ENCODE data around the gene CREB1.

CREB1 gene

GRCh38 chr2:207571370-207571769 is 41.6 kb downstream of the CREB1 start:
- TF ChIP-seq, protein P1, sequence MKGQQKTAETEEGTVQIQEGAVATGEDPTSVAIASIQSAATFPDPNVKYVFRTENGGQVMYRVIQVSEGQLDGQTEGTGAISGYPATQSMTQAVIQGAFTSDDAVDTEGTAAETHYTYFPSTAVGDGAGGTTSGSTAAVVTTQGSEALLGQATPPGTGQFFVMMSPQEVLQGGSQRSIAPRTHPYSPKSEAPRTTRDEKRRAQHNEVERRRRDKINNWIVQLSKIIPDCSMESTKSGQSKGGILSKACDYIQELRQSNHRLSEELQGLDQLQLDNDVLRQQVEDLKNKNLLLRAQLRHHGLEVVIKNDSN (IDR thresholded peaks at IDR 0.05) = no peak
- TF ChIP-seq TCF12 (IDR thresholded peaks at IDR 0.05; ENCODE audit: low read depth) = no peak
- no peak for TF ChIP-seq TEAD4 (IDR thresholded peaks at IDR 0.05)

DNA sequence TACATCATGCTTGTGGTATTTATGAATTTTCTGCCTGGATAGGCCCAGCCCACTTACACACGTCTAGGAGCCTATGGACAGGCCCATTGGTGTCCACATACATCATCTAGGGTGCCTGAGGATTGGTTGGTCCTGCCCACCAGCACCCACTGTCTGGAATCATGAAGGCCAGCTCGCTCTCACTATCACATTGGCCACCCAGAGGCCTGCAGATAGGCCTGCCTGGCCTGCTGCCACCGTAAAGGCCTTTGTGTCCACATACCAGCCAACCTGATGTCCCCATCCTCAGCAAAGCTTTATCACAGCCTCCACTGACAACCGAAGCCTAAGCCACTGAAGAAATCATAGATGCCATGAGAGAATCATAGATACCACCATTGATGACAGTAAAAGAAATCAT is 55.2 kb downstream of the CREB1 start:
- TF ChIP-seq EGR1 (IDR thresholded peaks at IDR 0.05) = no peak
- TF ChIP-seq MAX (IDR thresholded peaks at IDR 0.05) = no peak
- no peak for TF ChIP-seq YY1 (IDR thresholded peaks at IDR 0.05; ENCODE audit: low read depth)
- TF ChIP-seq TAF1 (IDR thresholded peaks at IDR 0.05; ENCODE audit: low read depth) = no peak
- no peak for TF ChIP-seq EP300 (IDR thresholded peaks at IDR 0.05; ENCODE audit: borderline replicate concordance)
- TF ChIP-seq ZBTB7A (IDR thresholded peaks at IDR 0.05; ENCODE audit: low read depth) = no peak
- TF ChIP-seq, protein P2, sequence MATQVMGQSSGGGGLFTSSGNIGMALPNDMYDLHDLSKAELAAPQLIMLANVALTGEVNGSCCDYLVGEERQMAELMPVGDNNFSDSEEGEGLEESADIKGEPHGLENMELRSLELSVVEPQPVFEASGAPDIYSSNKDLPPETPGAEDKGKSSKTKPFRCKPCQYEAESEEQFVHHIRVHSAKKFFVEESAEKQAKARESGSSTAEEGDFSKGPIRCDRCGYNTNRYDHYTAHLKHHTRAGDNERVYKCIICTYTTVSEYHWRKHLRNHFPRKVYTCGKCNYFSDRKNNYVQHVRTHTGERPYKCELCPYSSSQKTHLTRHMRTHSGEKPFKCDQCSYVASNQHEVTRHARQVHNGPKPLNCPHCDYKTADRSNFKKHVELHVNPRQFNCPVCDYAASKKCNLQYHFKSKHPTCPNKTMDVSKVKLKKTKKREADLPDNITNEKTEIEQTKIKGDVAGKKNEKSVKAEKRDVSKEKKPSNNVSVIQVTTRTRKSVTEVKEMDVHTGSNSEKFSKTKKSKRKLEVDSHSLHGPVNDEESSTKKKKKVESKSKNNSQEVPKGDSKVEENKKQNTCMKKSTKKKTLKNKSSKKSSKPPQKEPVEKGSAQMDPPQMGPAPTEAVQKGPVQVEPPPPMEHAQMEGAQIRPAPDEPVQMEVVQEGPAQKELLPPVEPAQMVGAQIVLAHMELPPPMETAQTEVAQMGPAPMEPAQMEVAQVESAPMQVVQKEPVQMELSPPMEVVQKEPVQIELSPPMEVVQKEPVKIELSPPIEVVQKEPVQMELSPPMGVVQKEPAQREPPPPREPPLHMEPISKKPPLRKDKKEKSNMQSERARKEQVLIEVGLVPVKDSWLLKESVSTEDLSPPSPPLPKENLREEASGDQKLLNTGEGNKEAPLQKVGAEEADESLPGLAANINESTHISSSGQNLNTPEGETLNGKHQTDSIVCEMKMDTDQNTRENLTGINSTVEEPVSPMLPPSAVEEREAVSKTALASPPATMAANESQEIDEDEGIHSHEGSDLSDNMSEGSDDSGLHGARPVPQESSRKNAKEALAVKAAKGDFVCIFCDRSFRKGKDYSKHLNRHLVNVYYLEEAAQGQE (IDR thresholded peaks at IDR 0.05; ENCODE audit: low read depth) = no peak
- TF ChIP-seq, protein P1 (IDR thresholded peaks at IDR 0.05) = no peak
- TF ChIP-seq TEAD4 (IDR thresholded peaks at IDR 0.05) = no peak
- TF ChIP-seq FOXM1 (IDR thresholded peaks at IDR 0.05; ENCODE audit: borderline replicate concordance, low read depth) = no peak
- no peak for TF ChIP-seq RAD21 (IDR thresholded peaks at IDR 0.05; ENCODE audit: low read depth)
- no peak for TF ChIP-seq CREB1 (IDR thresholded peaks at IDR 0.05; ENCODE audit: low read depth)
- TF ChIP-seq CEBPB (IDR thresholded peaks at IDR 0.05) = no peak
- TF ChIP-seq NFIC (IDR thresholded peaks at IDR 0.05) = no peak
- TF ChIP-seq TCF12 (IDR thresholded peaks at IDR 0.05; ENCODE audit: low read depth) = no peak

DNA sequence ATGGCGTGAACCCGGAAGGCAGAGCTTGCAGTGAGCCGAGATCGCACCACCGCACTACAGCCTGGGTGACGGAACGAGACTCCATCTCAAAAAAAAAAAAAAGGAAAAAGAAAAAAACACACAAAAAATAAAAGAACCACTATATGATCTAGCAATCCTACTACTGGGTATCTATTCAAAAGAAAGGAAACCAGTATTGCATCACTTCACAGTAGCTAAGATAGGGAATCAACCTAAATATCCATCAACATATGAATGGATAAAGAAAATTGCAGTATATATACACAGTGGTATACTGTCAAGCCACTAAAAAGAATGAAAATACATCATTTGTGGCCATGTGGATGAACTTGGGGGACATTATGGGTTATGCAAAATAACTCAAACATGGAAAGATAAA is 57.5 kb downstream of the CREB1 start:
- TF ChIP-seq YY1 (IDR thresholded peaks at IDR 0.05; ENCODE audit: low read depth) (no peak), MAX (IDR thresholded peaks at IDR 0.05) (no peak), EGR1 (IDR thresholded peaks at IDR 0.05) (no peak), TCF12 (IDR thresholded peaks at IDR 0.05; ENCODE audit: low read depth) (no peak), NFIC (IDR thresholded peaks at IDR 0.05) (no peak), EP300 (IDR thresholded peaks at IDR 0.05; ENCODE audit: borderline replicate concordance) (no peak), CREB1 (IDR thresholded peaks at IDR 0.05; ENCODE audit: low read depth) (no peak), ZBTB7A (IDR thresholded peaks at IDR 0.05; ENCODE audit: low read depth) (no peak), CEBPB (IDR thresholded peaks at IDR 0.05) (no peak), TEAD4 (IDR thresholded peaks at IDR 0.05) (no peak), RAD21 (IDR thresholded peaks at IDR 0.05; ENCODE audit: low read depth) (no peak), TAF1 (IDR thresholded peaks at IDR 0.05; ENCODE audit: low read depth) (no peak), FOXM1 (IDR thresholded peaks at IDR 0.05; ENCODE audit: borderline replicate concordance, low read depth) (no peak)
- TF ChIP-seq, protein P2 (IDR thresholded peaks at IDR 0.05; ENCODE audit: low read depth) = no peak
- TF ChIP-seq, protein P1 (IDR thresholded peaks at IDR 0.05) = no peak

DNA sequence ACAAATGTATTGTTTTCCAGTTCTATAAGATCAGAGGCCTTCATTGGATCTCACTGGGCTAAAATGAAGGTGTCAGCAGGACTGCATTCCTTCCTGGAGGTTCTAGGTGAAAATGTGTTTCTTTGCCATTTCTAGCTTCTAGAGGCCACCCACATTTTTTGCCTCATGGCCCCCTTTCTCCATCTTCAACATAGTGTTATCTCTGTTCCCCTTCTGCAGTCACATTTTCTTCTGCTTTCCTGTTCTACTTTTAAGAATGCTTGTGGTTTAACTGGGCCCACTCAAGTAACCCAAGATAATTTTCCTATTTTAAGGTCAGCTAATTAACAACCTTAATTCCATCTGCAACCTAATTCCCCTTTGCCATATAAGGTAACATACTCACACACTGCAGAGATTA is 59.4 kb downstream of the CREB1 start:
- TF ChIP-seq CREB1 (IDR thresholded peaks at IDR 0.05; ENCODE audit: low read depth) (no peak), CEBPB (IDR thresholded peaks at IDR 0.05) (no peak), TAF1 (IDR thresholded peaks at IDR 0.05; ENCODE audit: low read depth) (no peak), ZBTB7A (IDR thresholded peaks at IDR 0.05; ENCODE audit: low read depth) (no peak), FOXM1 (IDR thresholded peaks at IDR 0.05; ENCODE audit: borderline replicate concordance, low read depth) (no peak), TEAD4 (IDR thresholded peaks at IDR 0.05) (no peak), MAX (IDR thresholded peaks at IDR 0.05) (no peak), RAD21 (IDR thresholded peaks at IDR 0.05; ENCODE audit: low read depth) (no peak)

DNA sequence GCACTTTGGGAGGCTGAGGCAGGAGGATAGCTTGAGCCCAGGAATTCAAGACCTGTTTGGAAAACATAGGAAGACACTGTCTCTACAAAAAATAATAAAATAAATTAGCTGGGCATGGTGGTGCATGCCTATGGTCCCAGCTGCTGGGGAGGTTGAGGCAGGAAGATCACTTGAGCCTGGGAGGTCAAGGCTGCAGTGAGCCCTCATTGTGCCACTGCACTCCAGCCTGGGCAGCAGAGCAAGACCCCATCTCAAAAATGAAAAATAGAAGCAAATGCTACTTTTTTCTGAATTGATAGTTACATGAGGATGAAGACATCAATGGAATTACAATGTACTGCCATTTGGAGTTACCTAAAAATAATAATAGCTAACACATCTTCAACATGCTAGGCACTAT is 63.5 kb downstream of the CREB1 start:
- TF ChIP-seq FOXM1 (IDR thresholded peaks at IDR 0.05; ENCODE audit: borderline replicate concordance, low read depth) = no peak
- TF ChIP-seq YY1 (IDR thresholded peaks at IDR 0.05; ENCODE audit: low read depth) = no peak
- no peak for TF ChIP-seq ZBTB7A (IDR thresholded peaks at IDR 0.05; ENCODE audit: low read depth)
- TF ChIP-seq, protein P1 (IDR thresholded peaks at IDR 0.05) = no peak
- no peak for TF ChIP-seq TCF12 (IDR thresholded peaks at IDR 0.05; ENCODE audit: low read depth)
- no peak for TF ChIP-seq TAF1 (IDR thresholded peaks at IDR 0.05; ENCODE audit: low read depth)
- TF ChIP-seq CREB1 (IDR thresholded peaks at IDR 0.05; ENCODE audit: low read depth) = no peak
- no peak for TF ChIP-seq NFIC (IDR thresholded peaks at IDR 0.05)
- no peak for TF ChIP-seq EP300 (IDR thresholded peaks at IDR 0.05; ENCODE audit: borderline replicate concordance)
- no peak for TF ChIP-seq RAD21 (IDR thresholded peaks at IDR 0.05; ENCODE audit: low read depth)
- TF ChIP-seq, protein P2 (IDR thresholded peaks at IDR 0.05; ENCODE audit: low read depth) = no peak
- no peak for TF ChIP-seq CEBPB (IDR thresholded peaks at IDR 0.05)
- TF ChIP-seq MAX (IDR thresholded peaks at IDR 0.05) = no peak
- TF ChIP-seq EGR1 (IDR thresholded peaks at IDR 0.05) = no peak
